Measurements from ENCODE around the gene FERMT2. TPM values are rescaled to one million over a fixed set of nuclear protein-coding genes. Genes with fewer than 3 reads are reported as not detected.

The FERMT2 gene
- total RNA-seq, 1 donor from 2014 or later = 188 TPM

DNA sequence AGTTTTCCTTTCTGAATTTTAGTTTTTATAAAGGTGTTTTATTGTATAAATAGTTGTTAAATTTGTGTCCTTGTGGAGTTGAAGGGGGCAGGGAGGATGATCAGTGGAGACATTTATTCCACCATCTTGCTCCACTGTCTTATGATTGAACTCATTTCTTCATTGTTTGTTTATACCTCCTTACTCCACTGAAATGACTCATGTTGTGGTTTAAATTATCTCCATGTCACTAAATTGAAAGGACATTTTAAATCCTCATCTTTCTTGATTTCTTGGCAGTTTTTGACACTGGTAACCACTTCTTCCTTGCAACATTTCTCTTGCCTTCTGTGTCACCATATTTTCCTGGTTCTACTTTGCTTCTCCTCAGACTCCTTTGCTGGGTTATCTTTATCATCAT, 23.6 kb upstream of the FERMT2 start:
- H3K4me3 Mint-ChIP-seq (ENCODE audit: unreplicated experiment) = no peak overlapping the region
- no peak overlapping the region for H3K27ac Mint-ChIP-seq (ENCODE audit: unreplicated experiment)
- TF ChIP-seq CTCF (IDR thresholded peaks at IDR 0.05; ENCODE audit: unreplicated experiment) = no peak
- H3K27me3 Mint-ChIP-seq (ENCODE audit: unreplicated experiment) = no peaks in the 10 kb centered on the region
- no peaks in the 10 kb centered on the region for H3K36me3 Mint-ChIP-seq (ENCODE audit: low read depth, unreplicated experiment)
- H3K9me3 Mint-ChIP-seq (ENCODE audit: unreplicated experiment) = no peaks in the 10 kb centered on the region
- no peak for DNase-seq (ENCODE audit: low spot score)
- H3K4me1 Mint-ChIP-seq (ENCODE audit: unreplicated experiment) = no peaks in the 10 kb centered on the region

DNA sequence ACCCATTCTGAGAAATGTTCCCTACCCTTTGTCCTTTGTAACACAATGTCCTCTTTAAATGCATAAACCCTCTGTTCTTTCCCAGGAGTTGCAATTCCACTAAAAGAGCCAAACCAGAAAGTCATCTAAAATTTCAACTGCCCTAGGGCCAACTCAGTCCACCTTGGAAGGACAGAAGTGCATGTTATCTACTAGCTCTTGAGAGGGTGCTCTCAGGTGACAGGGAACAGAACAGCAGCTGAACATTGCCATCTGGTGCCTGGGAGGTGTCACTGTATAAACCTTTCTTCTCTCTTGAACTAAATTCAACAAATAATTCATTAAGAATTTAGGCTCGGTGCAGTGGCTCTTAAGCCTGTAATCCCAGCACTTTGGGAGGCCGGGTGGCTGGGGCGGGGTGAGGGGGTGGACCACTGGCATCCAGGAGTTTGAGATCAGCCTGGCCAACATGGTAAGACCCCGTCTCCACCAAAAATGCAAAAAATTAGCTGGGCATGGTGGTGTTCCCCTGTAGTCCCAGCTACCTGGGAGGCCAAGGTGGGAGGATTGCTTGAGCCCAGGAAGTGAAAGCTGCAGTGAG, 10.3 kb upstream of the FERMT2 start:
- H3K4me3 Mint-ChIP-seq (ENCODE audit: unreplicated experiment) = no peak overlapping the region
- no peaks in the 10 kb centered on the region for H3K27me3 Mint-ChIP-seq (ENCODE audit: unreplicated experiment)
- TF ChIP-seq CTCF (IDR thresholded peaks at IDR 0.05; ENCODE audit: unreplicated experiment) = peak; percentile 47
- H3K4me1 Mint-ChIP-seq (ENCODE audit: unreplicated experiment) = peaks cover 12% of the 10 kb centered on the region
- DNase-seq (ENCODE audit: low spot score) = peak; percentile 21
- H3K9me3 Mint-ChIP-seq (ENCODE audit: unreplicated experiment) = no peaks in the 10 kb centered on the region
- no peak overlapping the region for H3K27ac Mint-ChIP-seq (ENCODE audit: unreplicated experiment)
- H3K36me3 Mint-ChIP-seq (ENCODE audit: low read depth, unreplicated experiment) = no peaks in the 10 kb centered on the region

DNA sequence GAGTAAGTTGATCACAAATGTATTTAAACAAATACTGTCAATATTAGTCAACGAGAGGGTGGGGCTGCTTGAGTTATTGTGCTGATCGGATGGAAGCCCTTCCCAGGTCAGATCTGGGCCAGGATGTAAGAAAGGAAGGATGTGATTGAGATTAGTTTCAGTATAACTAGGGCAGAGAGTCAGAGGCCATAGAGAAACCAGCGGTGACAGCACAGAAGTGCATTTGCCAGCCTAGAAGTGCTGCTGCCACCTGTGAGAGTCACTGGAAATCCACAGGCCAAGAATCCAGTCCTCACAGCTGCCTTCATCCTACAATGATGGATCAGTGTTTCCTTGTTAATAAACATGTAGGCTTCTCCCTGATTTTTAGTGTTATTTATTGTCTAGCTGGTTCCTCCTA, 9.8 kb upstream of the FERMT2 start:
- no peak overlapping the region for H3K4me3 Mint-ChIP-seq (ENCODE audit: unreplicated experiment)
- H3K27ac Mint-ChIP-seq (ENCODE audit: unreplicated experiment) = no peak overlapping the region
- H3K9me3 Mint-ChIP-seq (ENCODE audit: unreplicated experiment) = no peaks in the 10 kb centered on the region
- H3K36me3 Mint-ChIP-seq (ENCODE audit: low read depth, unreplicated experiment) = no peaks in the 10 kb centered on the region
- H3K4me1 Mint-ChIP-seq (ENCODE audit: unreplicated experiment) = peaks cover 12% of the 10 kb centered on the region
- no peak for DNase-seq (ENCODE audit: low spot score)
- TF ChIP-seq CTCF (IDR thresholded peaks at IDR 0.05; ENCODE audit: unreplicated experiment) = no peak
- no peaks in the 10 kb centered on the region for H3K27me3 Mint-ChIP-seq (ENCODE audit: unreplicated experiment)

GRCh38 chr14:52954346-52955214, 3.7 kb upstream of the FERMT2 start:
- Mint-ChIP-seq H3K4me1 (ENCODE audit: unreplicated experiment) (peaks cover 24% of the 10 kb centered on the region), H3K27ac (ENCODE audit: unreplicated experiment) (no peak overlapping the region), H3K36me3 (ENCODE audit: low read depth, unreplicated experiment) (peaks cover 9% of the 10 kb centered on the region), H3K27me3 (ENCODE audit: unreplicated experiment) (peaks cover 13% of the 10 kb centered on the region), H3K9me3 (ENCODE audit: unreplicated experiment) (no peaks in the 10 kb centered on the region), H3K4me3 (ENCODE audit: unreplicated experiment) (no peak overlapping the region)
- TF ChIP-seq CTCF (IDR thresholded peaks at IDR 0.05; ENCODE audit: unreplicated experiment) = no peak
- no peak for DNase-seq (ENCODE audit: low spot score)

All from endothelial cell (in vitro differentiated cells).